Prostate gland (tissue), 2 donors: ENCODE data around the gene ZNF121. TPM values are rescaled to one million over a fixed set of nuclear protein-coding genes. Genes with fewer than 3 reads are reported as not detected.

Experiments used
- DNase-seq: peaks from one replicate; pipeline ENCODE4 v3.0.0-alpha.2; 2019; ENCODE audit warnings: low spot score
- H3K27ac ChIP-seq, 2 donors: fragments of 200-600 bp; sonication (generic); 2 replicates each; pipeline ENCODE4 v1.5.1; 2017 to 2019
- H3K27me3 ChIP-seq: fragments of 200-600 bp; sonication (generic); replicated peaks from 2 replicates; pipeline ENCODE4 v1.5.1; 2019; ENCODE audit not compliant: insufficient read depth
- H3K36me3 ChIP-seq, 2 donors: fragments of 200-600 bp; sonication (generic); 1 replicate in 1 of 2; 2 replicates in 1 of 2; pipeline versions ENCODE4 v1.5.1 to v1.8.1; 2017 to 2019
- H3K4me1 ChIP-seq: fragments of 200-600 bp; sonication (generic); replicated peaks from 2 replicates; pipeline ENCODE4 v1.5.1; 2019
- H3K4me3 ChIP-seq, 2 donors: fragments of 200-600 bp; sonication (generic); 2 replicates each; pipeline ENCODE4 v1.5.1; 2017 to 2019
- H3K9me3 ChIP-seq: fragments of 200-600 bp; sonication (generic); 2 replicates; pipeline ENCODE4 v1.5.1; 2017
- POLR2A ChIP-seq: fragments of 450-650 bp; IDR thresholded peaks from one replicate; pipeline ENCODE4 v1.6.1; 2016; ENCODE audit warnings: antibody characterized with exemption, mild to moderate bottlenecking
- POLR2AphosphoS5 ChIP-seq: sonication (generic); formaldehyde crosslinking; IDR thresholded peaks from one replicate; pipeline ENCODE4 v1.6.1; 2017; ENCODE audit warnings: antibody characterized with exemption
- WGBS: methylation state at CpG from one replicate; pipeline ENCODE4 v1.1.5; 2018; 5-methylcytosine and 5-hydroxymethylcytosine counted together
- intact Hi-C: fragments of 100-400 bp; cut with DNase I; formaldehyde crosslinking; loops from one replicate; pipeline ENCODE4 v1.14.2; 2022
- total RNA-seq, 2 donors: library from RNA; depleted of rRNA; stranded (reverse); fragments of >200 nt; gene quantifications; one replicate each; pipeline ENCODE4 v1.1.0, GENCODE V29; 2016
- TF ChIP-seq, protein P1 (sequence below), 4 experiments: fragments of 200-600 bp in 2 of 4; fragments of 450-650 bp in 2 of 4; sonication (generic) in 2 of 4; IDR thresholded peaks; 1 replicate in 3 of 4; 2 replicates in 1 of 4; pipeline ENCODE4 v1.5.1; 2016 to 2019; ENCODE audit warnings: antibody characterized with exemption in 4 of 4, mild to moderate bottlenecking in 2 of 4, moderate library complexity in 2 of 4

ZNF121 gene
- total RNA-seq, 2 donors from 2014 or later: 31.6 to 31.7 TPM

DNA sequence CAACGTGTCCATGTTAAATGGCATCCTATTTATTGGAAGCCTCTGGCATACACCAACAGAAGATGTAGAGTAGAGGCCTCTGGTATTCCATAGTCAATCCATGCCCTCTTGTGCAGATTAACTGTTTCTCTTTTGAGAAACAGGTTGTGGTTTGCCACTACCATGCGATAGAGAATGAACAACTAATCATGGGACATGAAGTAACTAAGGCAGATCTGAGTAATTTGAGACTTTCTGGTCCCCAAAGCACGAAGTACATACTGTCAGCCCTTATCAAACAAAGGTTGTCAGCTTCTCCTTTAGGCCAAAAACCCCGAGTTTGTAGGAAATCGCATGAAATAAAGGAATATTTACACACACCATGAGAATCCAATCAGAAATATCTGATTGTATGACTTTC lies 3.6 kb downstream of the ZNF121 start:
- Histone ChIP-seq H3K27me3 (no peaks in the 10 kb centered on the region), H3K36me3 (no peaks in the 10 kb centered on the region), H3K4me1 (no peaks in the 10 kb centered on the region), H3K9me3 (no peaks in the 10 kb centered on the region), H3K4me3 (no peak overlapping the region), H3K27ac (no peak overlapping the region)
- WGBS: 94% methylated on average over 5 of the region's 5 CpGs
- TF ChIP-seq, protein P1, sequence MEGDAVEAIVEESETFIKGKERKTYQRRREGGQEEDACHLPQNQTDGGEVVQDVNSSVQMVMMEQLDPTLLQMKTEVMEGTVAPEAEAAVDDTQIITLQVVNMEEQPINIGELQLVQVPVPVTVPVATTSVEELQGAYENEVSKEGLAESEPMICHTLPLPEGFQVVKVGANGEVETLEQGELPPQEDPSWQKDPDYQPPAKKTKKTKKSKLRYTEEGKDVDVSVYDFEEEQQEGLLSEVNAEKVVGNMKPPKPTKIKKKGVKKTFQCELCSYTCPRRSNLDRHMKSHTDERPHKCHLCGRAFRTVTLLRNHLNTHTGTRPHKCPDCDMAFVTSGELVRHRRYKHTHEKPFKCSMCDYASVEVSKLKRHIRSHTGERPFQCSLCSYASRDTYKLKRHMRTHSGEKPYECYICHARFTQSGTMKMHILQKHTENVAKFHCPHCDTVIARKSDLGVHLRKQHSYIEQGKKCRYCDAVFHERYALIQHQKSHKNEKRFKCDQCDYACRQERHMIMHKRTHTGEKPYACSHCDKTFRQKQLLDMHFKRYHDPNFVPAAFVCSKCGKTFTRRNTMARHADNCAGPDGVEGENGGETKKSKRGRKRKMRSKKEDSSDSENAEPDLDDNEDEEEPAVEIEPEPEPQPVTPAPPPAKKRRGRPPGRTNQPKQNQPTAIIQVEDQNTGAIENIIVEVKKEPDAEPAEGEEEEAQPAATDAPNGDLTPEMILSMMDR (IDR thresholded peaks at IDR 0.05): no peak
- no peak for TF ChIP-seq POLR2AphosphoS5
- no peak for TF ChIP-seq POLR2A
- intact Hi-C loops: loop anchor here (10.0 kb wide), 1 partner anchor 376 kb away; no protein-coding TSS in a partner anchor
- no peak for DNase-seq

DNA sequence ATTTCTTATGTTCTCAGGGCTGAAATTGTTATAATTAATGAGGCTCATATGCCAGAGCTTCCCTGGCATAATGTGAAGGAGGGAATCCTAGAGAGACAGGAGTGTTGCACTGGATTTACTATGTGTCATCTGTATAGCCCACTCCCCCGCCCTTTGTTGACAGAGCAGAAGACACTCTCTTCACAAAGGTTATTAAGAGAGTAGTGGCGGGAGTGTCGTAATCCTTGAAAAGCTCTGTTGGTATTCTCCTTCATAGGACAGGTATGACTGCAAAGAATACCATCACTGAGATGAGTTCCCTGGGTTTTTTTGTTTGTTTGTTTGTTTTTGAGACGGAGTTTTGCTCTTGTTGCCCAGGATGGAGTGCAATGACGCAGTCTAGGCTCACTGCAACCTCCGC lies 14.0 kb downstream of the ZNF121 start:
- Histone ChIP-seq H3K27me3 (no peaks in the 10 kb centered on the region), H3K4me1 (no peaks in the 10 kb centered on the region), H3K36me3 (peaks cover 27 to 32% of the 10 kb centered on the region in 2 donors), H3K4me3 (no peak overlapping the region), H3K27ac (no peak overlapping the region), H3K9me3 (peaks cover 10% of the 10 kb centered on the region)
- WGBS: 92% methylated on average over 6 of the region's 6 CpGs
- no peak for TF ChIP-seq POLR2AphosphoS5
- TF ChIP-seq POLR2A: no peak
- TF ChIP-seq, protein P1 (IDR thresholded peaks at IDR 0.05): no peak
- no peak for DNase-seq
- intact Hi-C loops: no loop called here

DNA sequence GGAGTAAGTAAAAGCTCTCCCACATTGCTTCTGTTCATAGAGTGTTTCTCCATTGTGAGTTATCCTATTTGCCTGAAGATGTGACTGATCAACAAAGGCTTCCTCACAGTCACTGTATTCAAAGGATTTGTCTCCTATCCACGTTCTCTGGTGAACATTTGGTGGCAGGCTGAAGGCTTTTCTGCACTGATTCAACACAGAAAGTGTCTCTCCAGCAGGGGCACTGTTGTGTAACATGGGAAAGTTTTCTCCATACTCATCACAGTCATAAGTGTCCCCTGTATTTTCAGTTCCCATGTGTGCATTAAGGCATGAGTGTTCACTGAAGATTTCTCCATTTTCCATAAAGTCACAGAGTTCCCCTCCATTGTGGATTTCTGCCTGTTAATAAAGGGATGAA lies 17.6 kb downstream of the ZNF121 start:
- no peak for TF ChIP-seq POLR2A
- peaks cover 27 to 36% of the 10 kb centered on the region in 2 donors for H3K36me3 ChIP-seq
- peaks cover 10% of the 10 kb centered on the region for H3K9me3 ChIP-seq
- H3K4me3 ChIP-seq: no peak overlapping the region
- 100% methylated on average over 1 of the region's 1 CpG for WGBS
- no peaks in the 10 kb centered on the region for H3K4me1 ChIP-seq
- DNase-seq: no peak
- intact Hi-C loops: no loop called here
- H3K27me3 ChIP-seq: no peaks in the 10 kb centered on the region
- H3K27ac ChIP-seq: no peak overlapping the region

DNA sequence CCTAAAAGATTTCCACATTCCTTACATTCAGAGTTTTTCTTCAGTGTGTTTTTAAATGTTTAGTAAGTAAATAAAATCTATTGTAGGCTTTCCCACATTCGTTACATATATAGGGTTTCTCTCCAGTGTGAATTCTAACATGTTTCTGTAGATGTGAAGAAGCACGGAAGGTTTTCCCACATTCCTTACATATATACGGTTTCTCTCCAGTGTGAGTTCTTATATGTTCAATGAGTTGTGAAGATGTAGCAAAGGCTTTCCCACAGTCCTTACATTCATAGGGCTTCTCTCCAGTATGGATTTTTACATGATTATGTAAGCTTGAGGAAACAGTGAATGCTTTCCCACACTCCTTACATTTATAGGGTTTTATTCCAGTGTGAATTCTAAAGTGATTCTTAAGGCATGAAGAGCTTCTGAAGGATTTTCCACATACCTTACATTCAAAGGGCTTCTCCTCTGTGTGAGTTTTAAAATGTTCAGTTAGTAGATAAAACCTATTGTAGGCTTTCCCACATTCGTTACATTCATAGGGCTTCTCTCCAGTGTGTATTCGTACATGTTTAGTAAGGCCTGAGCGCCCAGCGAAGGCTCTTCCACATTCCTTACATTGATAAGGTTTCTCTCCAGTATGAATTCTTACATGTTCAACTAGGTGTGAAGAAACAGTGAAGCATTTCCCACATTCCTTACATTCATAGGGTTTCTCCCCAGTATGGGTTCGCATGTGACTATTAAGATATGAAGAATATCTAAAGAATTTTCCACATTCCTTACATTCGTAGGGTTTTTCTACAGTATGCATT lies 18.2 kb downstream of the ZNF121 start:
- Histone ChIP-seq H3K9me3 (peaks cover 10% of the 10 kb centered on the region), H3K27ac (no peak overlapping the region), H3K4me3 (no peak overlapping the region), H3K27me3 (no peaks in the 10 kb centered on the region), H3K36me3 (peaks cover 27 to 36% of the 10 kb centered on the region in 2 donors), H3K4me1 (no peaks in the 10 kb centered on the region)
- 97% methylated on average over 9 of the region's 9 CpGs for WGBS
- no peak for DNase-seq
- intact Hi-C loops: no loop called here
- TF ChIP-seq, protein P1 (IDR thresholded peaks at IDR 0.05): no peak
- TF ChIP-seq POLR2AphosphoS5: no peak
- TF ChIP-seq POLR2A: no peak

DNA sequence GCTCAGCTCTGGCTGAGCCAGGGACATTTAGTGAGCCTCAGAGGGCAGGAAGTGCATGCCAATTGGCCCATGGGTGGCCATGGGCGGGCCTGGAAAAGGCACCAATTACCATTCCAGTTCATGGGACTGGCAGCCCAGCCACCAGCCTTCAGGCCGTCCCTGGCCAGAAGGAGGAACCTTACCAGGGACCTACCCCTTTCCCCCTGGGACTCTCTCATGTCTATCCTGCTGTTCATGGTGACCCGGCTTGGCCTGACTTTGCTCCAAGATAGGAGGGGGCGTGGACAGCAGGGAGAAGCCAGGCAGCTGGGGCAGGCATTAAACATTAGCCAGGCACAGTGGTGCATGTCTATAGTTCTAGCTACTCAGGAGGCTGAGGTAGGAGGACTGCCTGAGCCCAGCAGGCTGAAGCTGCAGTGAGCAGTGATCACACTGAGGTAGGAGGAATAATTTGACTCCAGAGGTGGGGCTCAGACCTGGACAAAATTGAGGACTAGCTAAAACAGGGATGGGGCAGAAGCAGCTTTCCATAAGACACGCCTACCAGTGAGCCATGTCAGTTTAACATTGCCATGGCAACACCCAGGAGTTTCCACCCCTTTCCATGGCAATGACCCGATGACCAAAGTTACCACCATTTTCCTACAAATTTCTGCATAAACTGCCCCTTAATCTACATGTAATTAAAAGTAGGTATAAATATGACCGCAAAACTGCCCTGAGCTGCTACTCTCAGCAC lies 31.6 kb downstream of the ZNF121 start:
- no peak for DNase-seq
- WGBS: 92% methylated on average over 7 of the region's 7 CpGs
- no peak for TF ChIP-seq POLR2AphosphoS5
- Histone ChIP-seq H3K9me3 (no peaks in the 10 kb centered on the region), H3K36me3 (no peaks in the 10 kb centered on the region), H3K27me3 (no peaks in the 10 kb centered on the region), H3K4me3 (no peak overlapping the region), H3K4me1 (no peaks in the 10 kb centered on the region), H3K27ac (no peak overlapping the region)
- intact Hi-C loops: no loop called here
